ENCODE data around the gene SPDYE1. TPM values are rescaled to one million over a fixed set of nuclear protein-coding genes. Genes with fewer than 3 reads are reported as not detected.
A peak's percentile ranks its signal among the peaks of the same experiment; 100 is the strongest.
"Not testable (repeated sequence)": the region's sequence is repeated elsewhere in the genome, so short reads cannot be mapped to it uniquely, and the experiment has no call there.

Gene SPDYE1
- total RNA-seq, 4 donors from 2014 or later, result not detected

DNA sequence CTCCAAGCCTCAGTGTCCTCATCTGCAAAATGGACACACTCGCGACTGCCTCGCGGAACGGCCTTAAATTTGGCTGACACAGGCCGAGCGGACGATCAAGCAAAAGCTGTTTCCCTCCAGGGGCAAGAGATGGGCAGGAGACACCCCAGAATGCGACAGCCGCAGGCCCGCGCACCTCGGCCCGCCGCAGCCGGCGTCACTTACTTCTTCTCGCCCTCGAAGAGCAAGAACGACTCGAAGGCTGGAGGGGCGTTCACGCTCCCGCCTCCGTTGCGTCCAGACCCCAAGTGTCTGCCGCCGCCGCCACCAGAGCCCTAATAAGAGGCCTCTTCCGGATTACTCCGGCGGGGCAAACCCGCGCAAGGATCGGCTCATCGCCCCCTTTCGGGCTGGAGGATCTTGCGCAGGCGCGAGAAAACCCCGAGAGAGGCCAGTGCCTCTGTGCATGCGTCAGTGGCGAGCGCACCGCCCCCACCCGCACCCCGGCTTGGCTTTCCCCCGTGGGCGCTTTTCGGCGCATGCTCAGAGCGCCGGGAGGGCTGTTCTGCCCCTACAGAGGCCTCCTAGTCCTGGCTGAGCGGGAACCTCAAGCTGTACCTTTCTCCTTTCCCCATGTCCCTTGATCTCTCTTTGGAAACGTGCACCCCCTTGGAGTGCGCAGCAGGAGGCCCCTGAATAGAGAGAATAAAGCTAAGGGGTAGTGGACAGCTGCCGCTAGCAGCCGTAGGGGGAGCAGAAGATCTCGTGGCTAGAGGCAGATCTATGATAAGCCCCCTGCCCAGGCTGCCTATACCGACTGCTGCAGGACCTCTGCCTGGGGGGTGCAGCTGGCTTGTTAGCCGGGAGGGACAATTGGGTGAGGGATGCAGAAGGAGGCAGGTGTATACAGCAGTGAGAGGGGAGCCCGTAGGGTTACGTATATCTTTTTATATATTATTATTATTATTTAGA is 21.4 kb downstream of the SPDYE1 start:
- TF ChIP-seq, protein P1, sequence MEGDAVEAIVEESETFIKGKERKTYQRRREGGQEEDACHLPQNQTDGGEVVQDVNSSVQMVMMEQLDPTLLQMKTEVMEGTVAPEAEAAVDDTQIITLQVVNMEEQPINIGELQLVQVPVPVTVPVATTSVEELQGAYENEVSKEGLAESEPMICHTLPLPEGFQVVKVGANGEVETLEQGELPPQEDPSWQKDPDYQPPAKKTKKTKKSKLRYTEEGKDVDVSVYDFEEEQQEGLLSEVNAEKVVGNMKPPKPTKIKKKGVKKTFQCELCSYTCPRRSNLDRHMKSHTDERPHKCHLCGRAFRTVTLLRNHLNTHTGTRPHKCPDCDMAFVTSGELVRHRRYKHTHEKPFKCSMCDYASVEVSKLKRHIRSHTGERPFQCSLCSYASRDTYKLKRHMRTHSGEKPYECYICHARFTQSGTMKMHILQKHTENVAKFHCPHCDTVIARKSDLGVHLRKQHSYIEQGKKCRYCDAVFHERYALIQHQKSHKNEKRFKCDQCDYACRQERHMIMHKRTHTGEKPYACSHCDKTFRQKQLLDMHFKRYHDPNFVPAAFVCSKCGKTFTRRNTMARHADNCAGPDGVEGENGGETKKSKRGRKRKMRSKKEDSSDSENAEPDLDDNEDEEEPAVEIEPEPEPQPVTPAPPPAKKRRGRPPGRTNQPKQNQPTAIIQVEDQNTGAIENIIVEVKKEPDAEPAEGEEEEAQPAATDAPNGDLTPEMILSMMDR (IDR thresholded peaks at IDR 0.05), result peak in 5 of 6 experiments; percentile 28 to 89 (median 63)
- TF ChIP-seq POLR2A (IDR thresholded peaks at IDR 0.05), result peak in 1 of 2 donors; percentile 67
- H3K36me3 ChIP-seq; intact Hi-C loops (cut with DNase I); H3K4me1 ChIP-seq; H3K9me3 ChIP-seq; H3K27me3 ChIP-seq: not testable (repeated sequence)
- H3K4me3 ChIP-seq (replicated peaks in 1 of 3), result peak overlapping the region; percentile 58 to 97 (median 75)
- H3K27ac ChIP-seq, result peak overlapping the region; percentile 27 to 61 (median 52)
- peak; percentile 98 to 99 for DNase-seq
- WGBS, 2 donors, result 3 to 7% methylated on average over 21 to 38 of the region's 63 CpGs

DNA sequence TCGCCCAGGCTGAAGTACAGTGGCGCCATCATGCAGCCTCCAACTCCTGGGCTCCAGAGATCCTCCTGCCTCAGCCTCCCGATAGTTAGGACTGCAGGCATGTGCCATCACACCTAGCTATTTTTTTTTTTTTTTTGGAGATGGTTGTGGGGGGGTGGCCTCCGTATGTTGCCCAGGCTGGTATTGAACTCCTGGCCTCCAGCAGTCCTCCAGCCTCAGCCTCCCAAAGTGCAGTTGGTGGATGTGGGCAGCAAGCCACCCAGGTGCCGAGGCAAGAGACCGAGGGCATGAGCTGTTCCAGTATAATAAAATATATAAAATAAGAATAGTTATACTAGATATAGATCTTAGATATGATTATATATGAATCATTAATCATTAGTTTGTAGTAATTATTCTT is 22.1 kb downstream of the SPDYE1 start:
- H3K4me3 ChIP-seq (replicated peaks in 1 of 3); H3K27ac ChIP-seq; intact Hi-C loops (cut with DNase I); DNase-seq; H3K36me3 ChIP-seq; H3K27me3 ChIP-seq; H3K4me1 ChIP-seq; H3K9me3 ChIP-seq: not testable (repeated sequence)
- WGBS, 2 donors, result 88 to 89% methylated on average over 6 of the region's 6 CpGs

DNA sequence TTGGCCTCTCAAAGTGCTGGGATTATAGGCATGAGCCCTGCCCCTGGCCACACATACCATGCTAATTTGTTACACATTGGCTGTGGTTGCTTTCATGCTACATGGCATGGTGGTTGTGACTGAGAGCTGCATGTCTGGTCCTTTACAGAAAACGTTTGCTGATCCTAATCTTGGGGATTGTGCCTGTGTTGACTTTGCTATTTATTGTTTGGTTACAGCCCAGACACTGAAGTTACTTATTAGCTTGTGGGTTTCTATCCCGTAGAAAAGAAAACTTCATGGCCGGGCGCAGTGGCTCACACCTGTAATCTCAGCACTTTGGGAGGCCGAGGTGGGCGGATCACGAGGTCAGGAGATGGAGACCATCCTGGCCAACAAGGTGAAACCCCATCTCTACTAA is 24.4 kb downstream of the SPDYE1 start:
- H3K4me3 ChIP-seq (replicated peaks in 1 of 3); H3K27ac ChIP-seq; DNase-seq; H3K4me1 ChIP-seq; intact Hi-C loops (cut with DNase I); H3K27me3 ChIP-seq; H3K36me3 ChIP-seq; H3K9me3 ChIP-seq: not testable (repeated sequence)
- 80 to 85% methylated on average over 6 to 7 of the region's 7 CpGs for WGBS, 2 donors

DNA sequence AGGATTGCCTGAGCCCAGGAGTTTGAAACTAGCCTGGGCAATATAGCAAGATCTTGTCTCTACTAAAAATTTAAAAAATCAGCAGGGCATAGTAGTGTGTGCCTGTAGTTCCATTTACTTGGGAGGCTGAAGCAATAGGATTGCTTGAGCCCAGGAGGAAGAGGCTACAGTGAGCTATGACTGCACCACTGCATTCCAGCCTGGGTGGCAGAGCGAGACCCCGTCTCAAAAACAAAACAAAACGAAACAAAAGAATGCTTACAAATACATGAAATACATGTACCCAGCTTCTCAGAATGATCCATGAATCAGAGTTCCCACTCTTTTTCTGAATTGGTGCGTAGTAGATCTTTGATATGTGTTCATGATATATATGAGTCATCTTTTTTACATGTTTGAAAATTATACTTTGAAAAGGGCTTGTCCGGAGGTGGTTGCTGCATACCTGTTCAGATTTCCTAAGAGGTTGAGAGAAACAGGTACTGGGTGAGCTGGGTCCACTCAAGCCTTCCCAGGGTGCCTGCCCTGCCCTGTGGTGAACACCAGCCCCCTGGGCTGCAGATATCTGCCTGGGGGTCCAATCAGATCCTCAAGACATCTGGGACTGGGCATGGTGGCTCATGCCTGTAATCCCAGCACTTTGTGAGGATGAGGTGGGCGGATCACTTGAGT is 25.2 kb downstream of the SPDYE1 start:
- 65 to 70% methylated on average over 5 of the region's 6 CpGs for WGBS, 2 donors
- H3K4me3 ChIP-seq (replicated peaks in 1 of 3); H3K36me3 ChIP-seq; H3K27ac ChIP-seq; H3K27me3 ChIP-seq; H3K4me1 ChIP-seq; H3K9me3 ChIP-seq; intact Hi-C loops (cut with DNase I); DNase-seq: not testable (repeated sequence)

DNA sequence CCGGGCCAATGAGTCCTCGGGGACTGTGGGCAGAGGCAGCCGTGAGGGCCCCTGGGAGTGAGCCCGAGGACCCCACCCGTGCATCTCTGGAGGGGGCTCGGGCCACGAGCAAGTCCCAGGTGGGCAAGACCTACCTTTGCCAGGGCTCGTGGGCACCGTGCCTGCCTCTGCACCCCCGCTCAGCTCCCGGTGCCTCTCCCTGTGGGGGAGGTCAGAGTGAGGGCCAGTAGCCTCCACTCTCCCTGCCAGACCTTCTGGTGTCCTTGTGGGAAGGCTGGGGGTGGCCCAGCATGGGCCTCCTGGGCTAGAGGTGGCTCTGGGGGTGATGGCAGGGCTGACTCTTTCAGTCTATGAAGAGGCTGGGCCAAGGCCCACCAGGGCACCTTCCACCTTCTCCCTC is 31.7 kb downstream of the SPDYE1 start:
- no CpG with 5 or more reads among the region's 11 CpGs for WGBS, 2 donors
- H3K9me3 ChIP-seq; intact Hi-C loops (cut with DNase I): not testable (repeated sequence)

DNA sequence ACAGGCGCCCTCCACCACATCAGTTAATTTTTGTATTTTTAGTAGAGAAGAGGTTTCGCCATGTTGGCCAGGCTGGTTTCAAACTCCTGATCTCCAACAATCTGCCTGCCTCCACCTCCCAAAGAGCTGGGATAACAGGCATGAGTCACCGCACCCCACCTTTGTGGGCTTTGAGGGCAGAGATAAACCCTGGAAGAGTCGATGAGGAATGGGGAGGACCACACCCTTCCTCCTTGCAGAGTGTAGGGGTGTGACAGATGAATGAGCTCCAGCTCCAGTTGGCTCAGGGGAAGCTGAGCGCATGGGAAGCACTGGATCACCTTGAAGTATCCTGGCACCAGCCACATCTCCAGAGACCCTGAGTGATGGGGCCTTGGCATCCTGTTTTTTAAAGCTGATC is 32.3 kb downstream of the SPDYE1 start:
- intact Hi-C loops (cut with DNase I), result not testable (repeated sequence)

More for the DNA sequence above, 31.7 kb downstream of the SPDYE1 start:
- not testable (repeated sequence) for DNase-seq; H3K27me3 ChIP-seq; H3K36me3 ChIP-seq; H3K27ac ChIP-seq; H3K4me3 ChIP-seq (replicated peaks in 1 of 3); H3K4me1 ChIP-seq

DNA sequence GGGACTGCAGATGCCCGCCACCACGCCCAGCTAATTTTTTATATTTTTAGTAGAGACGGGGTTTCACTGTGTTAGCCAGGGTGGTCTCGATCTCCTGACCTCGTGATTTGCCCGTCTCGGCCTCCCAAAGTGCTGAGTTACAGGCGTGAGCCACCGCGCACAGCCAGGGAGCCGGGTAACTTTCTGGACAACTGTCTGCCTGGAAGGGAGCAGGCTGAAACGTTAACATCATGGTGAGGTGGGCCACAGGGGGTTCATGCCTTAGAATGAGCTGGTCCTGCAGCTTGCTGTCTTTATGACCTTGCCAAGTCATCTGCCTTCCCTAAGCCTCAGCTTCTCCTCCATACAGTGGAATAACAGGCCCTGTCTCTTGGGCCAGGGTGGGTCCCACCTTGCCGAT is 33.6 kb downstream of the SPDYE1 start:
- H3K9me3 ChIP-seq; H3K27me3 ChIP-seq; H3K4me1 ChIP-seq; H3K4me3 ChIP-seq (replicated peaks in 1 of 3); H3K36me3 ChIP-seq; intact Hi-C loops (cut with DNase I); DNase-seq; H3K27ac ChIP-seq: not testable (repeated sequence)
- 90 to 96% methylated on average over 7 to 12 of the region's 13 CpGs for WGBS, 2 donors

More for the DNA sequence above, 32.3 kb downstream of the SPDYE1 start:
- not testable (repeated sequence) for DNase-seq; H3K27me3 ChIP-seq; H3K4me3 ChIP-seq (replicated peaks in 1 of 3); H3K36me3 ChIP-seq; H3K4me1 ChIP-seq; H3K27ac ChIP-seq; H3K9me3 ChIP-seq
- no CpG with 5 or more reads among the region's 5 CpGs for WGBS, 2 donors

DNA sequence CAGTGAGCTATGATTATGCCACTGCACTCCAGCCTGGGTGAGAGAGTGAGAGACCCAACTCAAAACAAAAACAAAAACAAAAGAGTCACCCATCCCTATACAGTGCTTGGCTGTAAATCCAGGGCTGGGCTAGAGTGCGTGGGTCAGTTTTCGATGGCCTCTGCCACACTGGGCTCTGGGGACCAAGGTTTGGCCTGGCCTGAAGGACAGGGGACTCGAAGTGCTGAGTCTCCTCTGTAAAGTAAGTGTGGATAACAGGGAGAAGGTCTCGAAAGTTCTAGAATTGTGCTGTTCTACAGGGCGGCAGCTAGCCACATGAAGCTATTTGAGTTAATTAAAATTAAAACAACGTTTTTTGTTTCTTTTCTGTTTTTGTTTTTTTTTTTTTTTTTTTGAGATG is 34.3 kb downstream of the SPDYE1 start:
- H3K4me3 ChIP-seq (replicated peaks in 1 of 3); intact Hi-C loops (cut with DNase I); H3K36me3 ChIP-seq; H3K4me1 ChIP-seq; H3K27me3 ChIP-seq; H3K27ac ChIP-seq; H3K9me3 ChIP-seq; DNase-seq: not testable (repeated sequence)
- 83 to 90% methylated on average over 6 of the region's 6 CpGs for WGBS, 2 donors

DNA sequence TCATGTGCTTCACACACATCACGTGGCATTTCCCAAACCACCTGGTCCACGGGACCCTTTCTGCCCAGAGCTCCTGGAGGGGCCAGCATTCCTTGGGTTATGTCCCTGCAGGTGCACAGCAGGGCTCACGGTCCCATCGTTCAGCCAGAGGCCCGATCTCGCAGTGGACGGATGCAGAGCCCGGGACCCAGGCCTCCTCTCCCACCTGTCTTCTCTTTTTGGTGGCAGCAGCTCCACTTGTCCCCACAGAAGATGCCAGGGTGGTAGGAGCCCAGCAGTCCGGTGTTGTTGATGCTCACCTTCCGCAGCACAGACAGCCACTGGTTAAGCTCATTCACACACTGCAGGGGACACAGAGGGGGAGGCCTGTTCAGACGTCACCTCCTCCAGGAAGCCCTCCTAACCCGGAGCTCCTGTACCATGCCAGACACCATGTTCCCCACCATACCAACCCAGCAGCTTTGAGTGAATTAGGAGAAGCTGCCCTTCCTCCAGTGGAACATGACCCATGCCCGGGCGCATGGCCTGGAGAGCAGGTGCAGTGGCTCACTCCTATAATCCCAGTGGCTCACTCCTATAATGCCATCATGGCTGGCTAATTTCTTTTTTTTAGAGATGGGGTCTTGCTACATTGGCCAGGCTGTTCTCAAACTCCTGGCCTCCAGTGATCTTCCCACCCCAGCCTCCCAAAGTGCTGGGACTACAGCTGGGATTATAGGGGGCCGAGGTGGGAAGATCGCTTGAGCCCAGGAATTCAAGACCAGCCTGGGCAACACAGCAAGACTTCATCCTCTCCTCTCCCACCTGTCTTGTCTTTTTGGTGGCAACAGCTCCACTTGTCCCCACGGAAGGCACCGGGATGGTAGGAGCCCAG is 36.5 kb downstream of the SPDYE1 start:
- H3K9me3 ChIP-seq; H3K27ac ChIP-seq; intact Hi-C loops (cut with DNase I); H3K4me1 ChIP-seq; DNase-seq; H3K27me3 ChIP-seq; H3K36me3 ChIP-seq; H3K4me3 ChIP-seq (replicated peaks in 1 of 3): not testable (repeated sequence)
- WGBS, 2 donors, result 92 to 99% methylated on average over 6 to 13 of the region's 18 CpGs

DNA sequence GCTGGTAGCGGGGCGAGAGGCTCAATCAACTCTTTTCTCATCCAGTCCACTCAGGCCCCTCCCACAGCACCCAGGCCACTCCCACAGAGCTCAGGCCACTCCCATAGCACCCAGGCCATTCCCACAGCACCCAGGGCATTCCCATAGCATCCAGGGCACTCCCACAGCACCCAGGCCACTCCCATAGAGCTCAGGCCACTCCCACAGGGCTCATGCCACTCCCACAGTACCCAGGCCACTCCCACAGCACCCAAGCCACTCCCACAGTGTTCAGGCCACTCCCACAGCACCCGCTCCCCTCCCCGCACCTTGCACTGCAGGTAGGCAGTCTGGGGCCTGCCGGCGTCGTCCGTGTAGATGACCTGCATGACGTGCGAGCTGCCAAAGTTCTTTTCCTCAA is 38.7 kb downstream of the SPDYE1 start:
- DNase-seq; H3K4me3 ChIP-seq (replicated peaks in 1 of 3); H3K36me3 ChIP-seq; H3K4me1 ChIP-seq; H3K27ac ChIP-seq; H3K9me3 ChIP-seq; intact Hi-C loops (cut with DNase I); H3K27me3 ChIP-seq: not testable (repeated sequence)
- 39 to 84% methylated on average over 7 to 8 of the region's 10 CpGs for WGBS, 2 donors

DNA sequence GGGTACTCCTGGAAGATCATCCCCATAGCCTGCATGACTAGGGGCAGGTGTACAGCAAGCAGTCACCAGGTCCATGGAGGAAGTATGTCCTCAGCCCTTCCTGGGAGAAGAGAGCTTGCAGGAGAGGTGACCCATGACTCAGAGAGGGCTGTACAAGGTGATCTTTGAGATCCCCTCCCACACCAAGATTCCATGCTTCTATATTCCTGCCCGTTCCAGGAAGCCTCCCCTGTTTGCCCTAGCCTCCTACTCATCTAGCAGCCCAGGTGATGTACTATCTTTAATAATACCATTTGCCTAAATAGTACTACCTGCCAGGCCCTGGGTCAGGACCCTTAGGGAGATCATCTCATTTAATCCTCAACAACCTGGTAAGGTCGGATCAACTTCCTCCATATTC is 40.3 kb downstream of the SPDYE1 start:
- H3K36me3 ChIP-seq; intact Hi-C loops (cut with DNase I); H3K9me3 ChIP-seq; H3K27ac ChIP-seq; DNase-seq; H3K27me3 ChIP-seq; H3K4me3 ChIP-seq (replicated peaks in 1 of 3); H3K4me1 ChIP-seq: not testable (repeated sequence)
- 68 to 89% methylated on average over 2 of the region's 2 CpGs for WGBS, 2 donors
